Loucy (cell line): ENCODE results near the gene MIB1.

Source experiments
- EZH2phosphoT487 ChIP-seq: fragments of 200-600 bp; IDR thresholded peaks from 2 replicates; pipeline ENCODE4 v1.6.1; 2018; ENCODE audit warnings: antibody characterized with exemption, mild to moderate bottlenecking, moderate library complexity, borderline replicate concordance
- TF ChIP-seq, protein P1 (sequence below): fragments of 200-600 bp; sonication (generic); conservative IDR thresholded peaks from 2 replicates; pipeline ENCODE4 v1.5.1; 2014; ENCODE audit warnings: mild to moderate bottlenecking, antibody characterized with exemption, low read length

DNA sequence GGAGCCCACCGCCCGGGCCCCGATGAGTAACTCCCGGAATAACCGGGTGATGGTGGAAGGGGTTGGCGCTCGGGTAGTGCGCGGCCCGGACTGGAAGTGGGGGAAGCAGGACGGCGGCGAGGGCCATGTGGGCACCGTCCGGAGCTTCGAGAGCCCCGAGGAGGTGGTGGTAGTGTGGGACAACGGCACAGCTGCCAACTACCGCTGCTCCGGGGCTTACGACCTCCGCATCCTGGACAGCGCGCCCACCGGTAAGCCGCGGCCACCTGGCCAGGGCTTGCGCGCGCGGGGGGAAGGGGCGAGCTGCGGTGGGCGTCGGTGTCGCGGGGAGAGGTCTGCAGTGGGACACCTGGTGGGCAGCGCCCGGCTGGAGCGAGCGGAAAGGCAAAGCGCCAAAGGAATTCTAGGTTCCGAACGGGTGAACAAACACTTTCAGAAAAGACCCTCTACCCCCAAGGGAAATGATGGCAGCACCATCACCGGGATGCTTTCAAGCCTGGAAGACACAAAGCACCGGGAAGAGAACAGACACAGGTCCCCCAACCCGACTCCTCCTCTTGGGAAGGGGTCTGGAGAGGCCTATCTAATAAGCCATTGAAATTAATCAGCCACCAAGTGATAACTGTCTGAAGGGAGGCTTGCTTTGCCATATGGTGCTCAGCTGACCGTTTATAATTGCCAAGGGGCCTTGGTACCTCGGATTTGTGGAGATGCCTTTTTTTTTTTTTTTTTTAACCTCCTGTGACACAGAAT, 1.1 kb downstream of the MIB1 start:
- TF ChIP-seq, protein P1, sequence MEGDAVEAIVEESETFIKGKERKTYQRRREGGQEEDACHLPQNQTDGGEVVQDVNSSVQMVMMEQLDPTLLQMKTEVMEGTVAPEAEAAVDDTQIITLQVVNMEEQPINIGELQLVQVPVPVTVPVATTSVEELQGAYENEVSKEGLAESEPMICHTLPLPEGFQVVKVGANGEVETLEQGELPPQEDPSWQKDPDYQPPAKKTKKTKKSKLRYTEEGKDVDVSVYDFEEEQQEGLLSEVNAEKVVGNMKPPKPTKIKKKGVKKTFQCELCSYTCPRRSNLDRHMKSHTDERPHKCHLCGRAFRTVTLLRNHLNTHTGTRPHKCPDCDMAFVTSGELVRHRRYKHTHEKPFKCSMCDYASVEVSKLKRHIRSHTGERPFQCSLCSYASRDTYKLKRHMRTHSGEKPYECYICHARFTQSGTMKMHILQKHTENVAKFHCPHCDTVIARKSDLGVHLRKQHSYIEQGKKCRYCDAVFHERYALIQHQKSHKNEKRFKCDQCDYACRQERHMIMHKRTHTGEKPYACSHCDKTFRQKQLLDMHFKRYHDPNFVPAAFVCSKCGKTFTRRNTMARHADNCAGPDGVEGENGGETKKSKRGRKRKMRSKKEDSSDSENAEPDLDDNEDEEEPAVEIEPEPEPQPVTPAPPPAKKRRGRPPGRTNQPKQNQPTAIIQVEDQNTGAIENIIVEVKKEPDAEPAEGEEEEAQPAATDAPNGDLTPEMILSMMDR: no peak
- TF ChIP-seq EZH2phosphoT487: no peak
